Measurements from ENCODE around the gene KCP.

KCP gene

DNA sequence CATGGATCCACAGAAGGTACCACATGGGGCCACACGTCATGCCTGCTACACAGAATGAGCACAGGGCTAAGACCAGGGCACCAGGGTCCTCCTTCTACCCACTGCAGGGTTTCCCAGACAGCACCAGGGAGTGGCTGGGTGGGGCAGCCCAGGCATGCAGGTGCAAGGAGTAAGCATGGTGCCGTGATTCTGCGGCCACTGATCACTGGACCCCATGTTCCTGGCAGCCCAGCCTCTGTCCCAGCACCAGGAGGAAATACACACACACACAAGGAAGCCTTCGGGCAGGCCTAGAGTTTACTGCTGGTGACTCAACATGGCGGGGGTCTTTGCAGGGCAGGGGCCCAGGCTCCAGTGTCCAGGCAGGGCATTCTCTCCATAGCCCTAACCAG lies 33.9 kb downstream of the KCP start:
- in situ Hi-C loops (cut with HindIII; ENCODE audit: low pct_ligation_motif_present, low sequenced_read_pairs), result no loop called here
- no peaks in the 10 kb centered on the region for H3K27me3 ChIP-seq (replicated peaks)
- no peak overlapping the region for H3K4me3 ChIP-seq (ENCODE audit: low read depth, low read length)
- H3K36me3 ChIP-seq (replicated peaks), result no peaks in the 10 kb centered on the region
- no peak overlapping the region for H3K27ac ChIP-seq
- DNase-seq, result no peak
- TF ChIP-seq, protein P1, sequence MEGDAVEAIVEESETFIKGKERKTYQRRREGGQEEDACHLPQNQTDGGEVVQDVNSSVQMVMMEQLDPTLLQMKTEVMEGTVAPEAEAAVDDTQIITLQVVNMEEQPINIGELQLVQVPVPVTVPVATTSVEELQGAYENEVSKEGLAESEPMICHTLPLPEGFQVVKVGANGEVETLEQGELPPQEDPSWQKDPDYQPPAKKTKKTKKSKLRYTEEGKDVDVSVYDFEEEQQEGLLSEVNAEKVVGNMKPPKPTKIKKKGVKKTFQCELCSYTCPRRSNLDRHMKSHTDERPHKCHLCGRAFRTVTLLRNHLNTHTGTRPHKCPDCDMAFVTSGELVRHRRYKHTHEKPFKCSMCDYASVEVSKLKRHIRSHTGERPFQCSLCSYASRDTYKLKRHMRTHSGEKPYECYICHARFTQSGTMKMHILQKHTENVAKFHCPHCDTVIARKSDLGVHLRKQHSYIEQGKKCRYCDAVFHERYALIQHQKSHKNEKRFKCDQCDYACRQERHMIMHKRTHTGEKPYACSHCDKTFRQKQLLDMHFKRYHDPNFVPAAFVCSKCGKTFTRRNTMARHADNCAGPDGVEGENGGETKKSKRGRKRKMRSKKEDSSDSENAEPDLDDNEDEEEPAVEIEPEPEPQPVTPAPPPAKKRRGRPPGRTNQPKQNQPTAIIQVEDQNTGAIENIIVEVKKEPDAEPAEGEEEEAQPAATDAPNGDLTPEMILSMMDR (IDR thresholded peaks at IDR 0.05; ENCODE audit: low read depth, low read length, missing control alignments), result no peak

DNA sequence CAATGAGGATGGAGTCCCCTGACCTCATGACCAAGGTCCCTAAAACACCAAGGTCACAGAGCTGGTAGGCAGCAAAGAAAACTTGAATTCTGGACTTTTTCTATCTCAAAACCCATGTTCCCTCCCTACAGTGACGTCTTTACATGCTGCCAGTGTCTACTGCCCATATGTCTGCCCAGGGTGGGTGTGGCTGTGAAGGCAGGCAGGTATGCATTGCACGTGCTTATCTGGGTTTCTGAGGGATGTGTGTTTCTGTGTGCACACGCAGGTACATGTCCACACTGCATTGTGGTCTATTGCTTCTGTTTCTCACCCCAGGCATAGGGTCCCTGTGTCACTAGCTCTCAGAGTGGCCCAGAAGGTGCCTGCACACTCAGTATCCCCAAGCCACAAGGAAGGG lies 34.4 kb downstream of the KCP start:
- Histone ChIP-seq H3K27ac (no peak overlapping the region), H3K27me3 (replicated peaks) (no peaks in the 10 kb centered on the region), H3K4me3 (ENCODE audit: low read depth, low read length) (no peak overlapping the region), H3K36me3 (replicated peaks) (no peaks in the 10 kb centered on the region)
- in situ Hi-C loops (cut with HindIII; ENCODE audit: low pct_ligation_motif_present, low sequenced_read_pairs), result no loop called here
- TF ChIP-seq, protein P1 (IDR thresholded peaks at IDR 0.05; ENCODE audit: low read depth, low read length, missing control alignments), result no peak
- no peak for DNase-seq

DNA sequence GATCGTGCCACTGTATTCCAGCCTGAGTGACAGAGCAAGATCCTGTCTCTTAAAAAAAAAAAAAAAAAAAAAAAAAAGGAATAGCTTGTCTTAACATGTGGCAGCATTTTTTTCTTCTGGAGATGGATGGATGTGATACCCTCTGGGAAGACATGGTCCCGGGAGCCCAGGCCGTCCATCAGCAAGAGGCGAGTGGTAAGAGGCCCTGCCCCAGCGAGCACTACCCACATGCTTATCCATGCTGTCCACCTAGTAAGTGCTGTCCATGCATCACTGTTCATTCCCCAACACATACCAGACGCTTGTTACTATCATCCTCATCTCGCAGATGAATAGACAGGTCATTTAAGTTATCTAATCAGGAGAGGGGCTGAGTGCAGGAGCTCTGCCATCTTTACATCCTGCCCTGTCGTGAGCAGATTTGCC lies 35.0 kb downstream of the KCP start:
- H3K4me3 ChIP-seq (ENCODE audit: low read depth, low read length), result no peak overlapping the region
- no peak overlapping the region for H3K27ac ChIP-seq
- TF ChIP-seq, protein P1 (IDR thresholded peaks at IDR 0.05; ENCODE audit: low read depth, low read length, missing control alignments), result no peak
- no peaks in the 10 kb centered on the region for H3K27me3 ChIP-seq (replicated peaks)
- H3K36me3 ChIP-seq (replicated peaks), result no peaks in the 10 kb centered on the region
- in situ Hi-C loops (cut with HindIII; ENCODE audit: low pct_ligation_motif_present, low sequenced_read_pairs), result no loop called here
- DNase-seq, result no peak

DNA sequence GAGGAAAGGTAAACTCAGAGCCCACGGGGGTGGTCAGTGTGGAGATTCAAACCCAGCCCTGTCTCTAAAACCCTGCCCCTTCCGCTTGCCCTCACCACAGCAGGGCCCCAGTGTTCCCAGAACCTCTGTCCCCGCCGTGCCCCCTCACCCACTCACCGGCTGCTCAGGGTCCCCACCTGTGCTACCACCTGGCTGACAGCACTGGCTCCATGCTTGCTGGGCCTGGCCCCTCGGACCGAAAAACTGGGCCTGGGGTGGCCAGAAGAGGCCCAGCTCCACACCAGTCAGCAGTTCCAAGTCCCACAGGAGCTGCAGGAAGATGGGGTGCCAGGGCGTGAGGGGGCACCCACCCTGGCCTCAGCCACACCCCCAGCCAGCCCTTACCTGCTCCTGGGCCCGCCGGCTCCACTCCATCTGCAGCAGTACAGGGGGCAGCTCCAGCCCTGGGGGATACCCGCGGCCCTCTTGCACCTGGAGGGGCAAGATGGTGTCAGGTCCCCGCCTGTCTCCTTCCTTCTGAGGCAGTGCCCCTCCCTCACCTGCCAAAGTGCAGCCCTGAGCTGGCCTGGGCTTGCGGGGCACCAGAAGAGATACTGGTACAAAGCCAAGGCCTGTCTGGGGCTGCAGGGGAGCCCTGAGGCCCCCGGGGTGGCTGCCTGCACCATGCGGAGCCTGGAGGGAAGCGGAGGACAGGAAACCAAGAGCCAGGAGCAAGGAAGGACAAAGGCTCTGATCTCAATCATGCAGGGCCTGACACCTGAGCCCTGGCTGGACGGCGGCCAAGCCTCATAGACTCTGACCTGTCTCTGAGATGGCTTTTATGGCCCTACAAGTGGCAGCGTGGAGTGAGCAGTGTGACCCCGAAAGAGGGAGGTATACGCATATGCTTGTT lies 36.1 kb downstream of the KCP start:
- no peak for DNase-seq
- H3K27me3 ChIP-seq (replicated peaks), result peaks cover 4% of the 10 kb centered on the region
- no peak overlapping the region for H3K4me3 ChIP-seq (ENCODE audit: low read depth, low read length)
- in situ Hi-C loops (cut with HindIII; ENCODE audit: low pct_ligation_motif_present, low sequenced_read_pairs), result no loop called here
- H3K36me3 ChIP-seq (replicated peaks), result no peaks in the 10 kb centered on the region
- TF ChIP-seq, protein P1 (IDR thresholded peaks at IDR 0.05; ENCODE audit: low read depth, low read length, missing control alignments), result no peak
- H3K27ac ChIP-seq, result no peak overlapping the region

DNA sequence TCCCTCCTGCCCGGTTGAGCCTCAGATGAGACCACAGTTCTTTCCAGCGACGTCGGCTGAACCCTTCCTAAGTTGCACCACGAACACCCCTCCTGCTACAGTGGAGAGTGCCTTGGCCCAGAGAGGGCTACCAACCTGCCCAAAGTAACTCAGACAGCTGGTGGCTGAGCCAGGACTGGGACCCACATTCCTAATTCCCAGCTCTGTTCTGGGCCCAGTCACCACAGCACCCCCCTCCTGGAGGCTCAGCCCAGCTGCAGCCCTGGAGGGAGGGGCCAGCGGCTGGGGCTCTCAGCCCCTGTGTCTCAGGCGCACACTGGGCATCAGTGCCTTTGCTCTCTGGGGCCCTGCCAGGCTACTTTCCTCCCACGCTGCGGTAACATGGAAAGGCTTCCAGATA lies 37.3 kb downstream of the KCP start:
- DNase-seq, result no peak
- in situ Hi-C loops (cut with HindIII; ENCODE audit: low pct_ligation_motif_present, low sequenced_read_pairs), result no loop called here
- Histone ChIP-seq H3K27ac (no peak overlapping the region), H3K4me3 (ENCODE audit: low read depth, low read length) (no peak overlapping the region), H3K36me3 (replicated peaks) (no peaks in the 10 kb centered on the region), H3K27me3 (replicated peaks) (peaks cover 4% of the 10 kb centered on the region)
- TF ChIP-seq, protein P1 (IDR thresholded peaks at IDR 0.05; ENCODE audit: low read depth, low read length, missing control alignments), result no peak
